A549 treated with GW870086 at 1 μM for 4 hours (cell line): ENCODE measurements around the gene FKBP9. TPM values are rescaled to one million over a fixed set of nuclear protein-coding genes. Genes with fewer than 3 reads are reported as not detected.

Experiments used
- total RNA-seq: library from RNA; stranded (reverse); fragments of 200-300 nt; extraction: Qiagen RNA extraction; gene quantifications from 5 replicates; pipeline ENCODE4 v1.2.3, GENCODE V29; 2022; ENCODE audit warnings: low read depth

FKBP9 gene
- total RNA-seq: 71.5 to 117 TPM (median 90.5 TPM) in 5 replicates

GRCh38 chr7:32957326-32958045, at the start of gene FKBP9:
TSS of gene FKBP9 (plus strand) at chr7:32957440. CDS start at chr7:32957574, 134 bp downstream.

Other genes starting within 250 kb of the FKBP9 start
- gene KBTBD2, start 65.7 kb upstream of the FKBP9 start, total RNA-seq: 23.4 to 27.3 TPM (median 26.3 TPM) in 5 replicates
- 33.3 to 39.8 TPM (median 37.8 TPM) in 5 replicates for gene NT5C3A, start 105.3 kb downstream of the FKBP9 start, total RNA-seq
- gene RP9, start 152.0 kb downstream of the FKBP9 start, total RNA-seq: 29.8 to 35.3 TPM (median 32.8 TPM) in 5 replicates
- gene BBS9, start 172.1 kb downstream of the FKBP9 start, total RNA-seq: 3.0 to 3.7 TPM (median 3.5 TPM) in 5 replicates